ENCODE data around the gene ADAM23. TPM values are rescaled to one million over a fixed set of nuclear protein-coding genes. Genes with fewer than 3 reads are reported as not detected.

ADAM23 gene
- total RNA-seq, 1 experiment from 2014 or later = not detected

DNA sequence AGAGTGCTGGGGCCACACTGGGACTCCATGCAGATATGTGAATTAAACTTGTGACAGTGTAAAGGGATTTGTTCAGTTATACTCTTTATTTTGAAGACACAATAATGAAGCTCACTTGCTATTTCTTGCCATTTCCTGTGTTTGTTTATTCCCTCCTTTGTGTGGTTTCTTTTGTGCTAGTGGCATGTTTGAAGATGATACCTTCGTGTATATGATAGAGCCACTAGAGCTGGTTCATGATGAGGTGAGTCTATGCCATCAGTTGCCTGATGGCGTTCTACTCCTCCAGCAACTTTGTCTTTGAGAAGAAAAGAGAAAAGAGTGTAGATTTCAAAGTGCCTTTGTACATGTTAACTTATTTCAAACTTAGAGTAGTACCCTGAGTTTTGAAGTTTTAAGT lies 99.7 kb downstream of the ADAM23 start:
- H3K27me3 ChIP-seq (ENCODE audit: low read length) = no peaks in the 10 kb centered on the region
- no peaks in the 10 kb centered on the region for H3K79me2 ChIP-seq (ENCODE audit: low read length)
- H2AFZ ChIP-seq (ENCODE audit: low read length) = no peak overlapping the region
- no peak overlapping the region for H3K4me3 ChIP-seq (ENCODE audit: low read length)
- no peaks in the 10 kb centered on the region for H3K9me2 ChIP-seq (replicated peaks; ENCODE audit: insufficient read depth, low read length)
- H4K20me1 ChIP-seq (ENCODE audit: insufficient read depth, low read depth, low read length) = no peaks in the 10 kb centered on the region
- no peaks in the 10 kb centered on the region for H3K36me3 ChIP-seq (ENCODE audit: insufficient read depth, low read length)
- H3K9ac ChIP-seq (ENCODE audit: low read length) = no peak overlapping the region
- H3K4me1 ChIP-seq (ENCODE audit: low read length) = no peaks in the 10 kb centered on the region
- no peaks in the 10 kb centered on the region for H3K9me3 ChIP-seq (ENCODE audit: low read length)
- DNase-seq = no peak
- no peak overlapping the region for H3K4me2 ChIP-seq (ENCODE audit: low read depth, low read length, poor library complexity, severe bottlenecking)
- H3K27ac ChIP-seq (ENCODE audit: low read length) = no peak overlapping the region

- H3K27ac ChIP-seq (ENCODE audit: low read length) = no peak overlapping the region
- no peaks in the 10 kb centered on the region for H3K79me2 ChIP-seq (ENCODE audit: low read length)
Observed at GRCh38 chr2:206548383-206548782, 105.1 kb downstream of the ADAM23 start.

DNA sequence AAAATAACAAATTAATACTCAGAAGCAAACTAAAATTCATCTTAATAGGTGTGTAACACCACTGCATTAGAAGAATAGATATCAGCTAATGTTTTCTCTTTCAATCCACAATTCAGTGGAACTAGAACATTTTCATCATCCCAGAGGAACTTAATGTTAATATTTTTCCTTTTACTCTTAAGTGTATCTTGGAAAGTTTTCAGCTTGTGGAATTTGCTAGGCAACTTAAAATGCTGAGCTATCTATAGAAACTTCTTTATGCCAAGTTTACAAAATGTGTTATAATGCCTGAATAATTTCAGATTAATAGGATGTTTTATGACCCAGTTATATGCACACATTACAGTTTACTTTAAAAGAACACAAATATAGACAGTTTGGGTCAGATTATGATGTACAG lies 112.4 kb downstream of the ADAM23 start:
- Histone ChIP-seq H3K9ac (ENCODE audit: low read length) (no peak overlapping the region), H3K27me3 (ENCODE audit: low read length) (no peaks in the 10 kb centered on the region), H4K20me1 (ENCODE audit: insufficient read depth, low read depth, low read length) (no peaks in the 10 kb centered on the region), H3K4me2 (ENCODE audit: low read depth, low read length, poor library complexity, severe bottlenecking) (no peak overlapping the region), H2AFZ (ENCODE audit: low read length) (no peak overlapping the region), H3K9me3 (ENCODE audit: low read length) (no peaks in the 10 kb centered on the region), H3K4me1 (ENCODE audit: low read length) (no peaks in the 10 kb centered on the region), H3K4me3 (ENCODE audit: low read length) (no peak overlapping the region), H3K79me2 (ENCODE audit: low read length) (no peaks in the 10 kb centered on the region), H3K27ac (ENCODE audit: low read length) (no peak overlapping the region), H3K36me3 (ENCODE audit: insufficient read depth, low read length) (no peaks in the 10 kb centered on the region), H3K9me2 (replicated peaks; ENCODE audit: insufficient read depth, low read length) (no peaks in the 10 kb centered on the region)
- DNase-seq = no peak

More at GRCh38 chr2:206548383-206548782, 105.1 kb downstream of the ADAM23 start:
- no peak overlapping the region for H3K4me2 ChIP-seq (ENCODE audit: low read depth, low read length, poor library complexity, severe bottlenecking)
- no peaks in the 10 kb centered on the region for H3K36me3 ChIP-seq (ENCODE audit: insufficient read depth, low read length)
- H2AFZ ChIP-seq (ENCODE audit: low read length) = no peak overlapping the region
- no peak overlapping the region for H3K4me3 ChIP-seq (ENCODE audit: low read length)
- no peaks in the 10 kb centered on the region for H4K20me1 ChIP-seq (ENCODE audit: insufficient read depth, low read depth, low read length)
- H3K27me3 ChIP-seq (ENCODE audit: low read length) = no peaks in the 10 kb centered on the region
- H3K9me2 ChIP-seq (replicated peaks; ENCODE audit: insufficient read depth, low read length) = no peaks in the 10 kb centered on the region
- no peak for DNase-seq
- no peak overlapping the region for H3K9ac ChIP-seq (ENCODE audit: low read length)
- H3K4me1 ChIP-seq (ENCODE audit: low read length) = no peaks in the 10 kb centered on the region
- no peaks in the 10 kb centered on the region for H3K9me3 ChIP-seq (ENCODE audit: low read length)

- Histone ChIP-seq H4K20me1 (ENCODE audit: insufficient read depth, low read depth, low read length) (no peaks in the 10 kb centered on the region), H3K27me3 (ENCODE audit: low read length) (no peaks in the 10 kb centered on the region), H3K4me3 (ENCODE audit: low read length) (no peak overlapping the region), H3K9ac (ENCODE audit: low read length) (no peak overlapping the region), H3K27ac (ENCODE audit: low read length) (no peak overlapping the region), H3K9me2 (replicated peaks; ENCODE audit: insufficient read depth, low read length) (no peaks in the 10 kb centered on the region), H3K36me3 (ENCODE audit: insufficient read depth, low read length) (no peaks in the 10 kb centered on the region), H3K4me2 (ENCODE audit: low read depth, low read length, poor library complexity, severe bottlenecking) (no peak overlapping the region), H3K79me2 (ENCODE audit: low read length) (no peaks in the 10 kb centered on the region), H2AFZ (ENCODE audit: low read length) (no peak overlapping the region), H3K9me3 (ENCODE audit: low read length) (no peaks in the 10 kb centered on the region), H3K4me1 (ENCODE audit: low read length) (no peaks in the 10 kb centered on the region)
- DNase-seq = peak; percentile 71
Observed at GRCh38 chr2:206556357-206556949, 113.1 kb downstream of the ADAM23 start.

DNA sequence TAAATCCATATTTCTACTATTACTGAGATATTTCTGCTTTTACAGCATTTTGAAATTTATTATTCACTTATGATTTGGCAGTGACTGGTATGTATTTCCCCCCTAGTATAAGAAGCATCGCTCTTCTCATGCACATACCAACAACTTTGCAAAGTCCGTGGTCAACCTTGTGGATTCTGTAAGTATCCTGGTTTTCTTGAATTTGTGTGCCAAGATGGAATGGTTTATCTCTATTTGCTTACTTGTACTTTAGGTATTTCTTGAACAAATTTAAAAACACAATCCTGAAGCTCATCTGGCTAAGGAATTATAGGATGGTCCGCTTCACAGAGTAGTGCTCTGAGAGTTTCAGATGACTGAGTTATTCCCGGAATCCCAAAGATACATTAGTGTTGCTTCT lies 114.0 kb downstream of the ADAM23 start:
- Histone ChIP-seq H3K4me2 (ENCODE audit: low read depth, low read length, poor library complexity, severe bottlenecking) (no peak overlapping the region), H3K4me1 (ENCODE audit: low read length) (no peaks in the 10 kb centered on the region), H3K9ac (ENCODE audit: low read length) (no peak overlapping the region), H3K27me3 (ENCODE audit: low read length) (no peaks in the 10 kb centered on the region), H3K27ac (ENCODE audit: low read length) (no peak overlapping the region), H3K36me3 (ENCODE audit: insufficient read depth, low read length) (no peaks in the 10 kb centered on the region), H3K4me3 (ENCODE audit: low read length) (no peak overlapping the region), H3K79me2 (ENCODE audit: low read length) (no peaks in the 10 kb centered on the region), H3K9me3 (ENCODE audit: low read length) (no peaks in the 10 kb centered on the region), H3K9me2 (replicated peaks; ENCODE audit: insufficient read depth, low read length) (no peaks in the 10 kb centered on the region), H4K20me1 (ENCODE audit: insufficient read depth, low read depth, low read length) (no peaks in the 10 kb centered on the region), H2AFZ (ENCODE audit: low read length) (no peak overlapping the region)
- DNase-seq = no peak

- Histone ChIP-seq H2AFZ (ENCODE audit: low read length) (no peak overlapping the region), H3K4me1 (ENCODE audit: low read length) (no peaks in the 10 kb centered on the region)
Observed at GRCh38 chr2:206558492-206558891, 115.2 kb downstream of the ADAM23 start.

GRCh38 chr2:206561962-206562361 lies 118.6 kb downstream of the ADAM23 start:
- Histone ChIP-seq H3K4me2 (ENCODE audit: low read depth, low read length, poor library complexity, severe bottlenecking) (no peak overlapping the region), H3K9me3 (ENCODE audit: low read length) (no peaks in the 10 kb centered on the region), H3K36me3 (ENCODE audit: insufficient read depth, low read length) (no peaks in the 10 kb centered on the region), H3K9me2 (replicated peaks; ENCODE audit: insufficient read depth, low read length) (no peaks in the 10 kb centered on the region), H2AFZ (ENCODE audit: low read length) (no peak overlapping the region), H4K20me1 (ENCODE audit: insufficient read depth, low read depth, low read length) (no peaks in the 10 kb centered on the region), H3K4me1 (ENCODE audit: low read length) (no peaks in the 10 kb centered on the region), H3K4me3 (ENCODE audit: low read length) (no peak overlapping the region), H3K27ac (ENCODE audit: low read length) (no peak overlapping the region), H3K79me2 (ENCODE audit: low read length) (no peaks in the 10 kb centered on the region), H3K27me3 (ENCODE audit: low read length) (no peaks in the 10 kb centered on the region), H3K9ac (ENCODE audit: low read length) (no peak overlapping the region)
- DNase-seq = no peak

More at GRCh38 chr2:206558492-206558891, 115.2 kb downstream of the ADAM23 start:
- Histone ChIP-seq H3K36me3 (ENCODE audit: insufficient read depth, low read length) (no peaks in the 10 kb centered on the region), H3K9ac (ENCODE audit: low read length) (no peak overlapping the region), H4K20me1 (ENCODE audit: insufficient read depth, low read depth, low read length) (no peaks in the 10 kb centered on the region), H3K27me3 (ENCODE audit: low read length) (no peaks in the 10 kb centered on the region), H3K9me3 (ENCODE audit: low read length) (no peaks in the 10 kb centered on the region), H3K4me3 (ENCODE audit: low read length) (no peak overlapping the region), H3K27ac (ENCODE audit: low read length) (no peak overlapping the region), H3K79me2 (ENCODE audit: low read length) (no peaks in the 10 kb centered on the region), H3K4me2 (ENCODE audit: low read depth, low read length, poor library complexity, severe bottlenecking) (no peak overlapping the region), H3K9me2 (replicated peaks; ENCODE audit: insufficient read depth, low read length) (no peaks in the 10 kb centered on the region)
- no peak for DNase-seq

DNA sequence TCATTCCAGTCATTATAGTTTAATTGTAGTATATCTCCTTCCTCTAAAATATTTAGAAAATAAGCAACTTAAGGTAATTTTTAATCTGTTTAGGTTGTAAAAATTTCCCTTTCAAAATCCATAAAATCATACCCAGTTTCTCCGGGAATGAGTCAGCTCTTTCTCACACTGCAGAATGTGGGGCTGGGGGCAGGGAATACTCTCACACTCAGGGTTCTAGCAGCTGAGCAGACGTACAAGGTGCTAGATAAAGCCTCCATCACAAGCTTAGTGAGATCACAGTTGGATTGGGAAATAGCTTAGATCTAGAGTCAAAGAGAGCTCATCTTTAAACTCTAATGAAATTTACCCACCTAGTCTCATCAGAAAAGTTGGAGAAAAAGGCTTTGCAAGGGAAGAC lies 119.0 kb downstream of the ADAM23 start:
- Histone ChIP-seq H3K4me1 (ENCODE audit: low read length) (no peaks in the 10 kb centered on the region), H3K27me3 (ENCODE audit: low read length) (no peaks in the 10 kb centered on the region)

More for the DNA sequence above, 119.0 kb downstream of the ADAM23 start:
- Histone ChIP-seq H3K9me3 (ENCODE audit: low read length) (no peaks in the 10 kb centered on the region), H3K4me2 (ENCODE audit: low read depth, low read length, poor library complexity, severe bottlenecking) (no peak overlapping the region), H3K36me3 (ENCODE audit: insufficient read depth, low read length) (no peaks in the 10 kb centered on the region), H3K79me2 (ENCODE audit: low read length) (no peaks in the 10 kb centered on the region), H3K27ac (ENCODE audit: low read length) (no peak overlapping the region), H3K9ac (ENCODE audit: low read length) (no peak overlapping the region), H3K4me3 (ENCODE audit: low read length) (no peak overlapping the region), H2AFZ (ENCODE audit: low read length) (no peak overlapping the region), H4K20me1 (ENCODE audit: insufficient read depth, low read depth, low read length) (no peaks in the 10 kb centered on the region), H3K9me2 (replicated peaks; ENCODE audit: insufficient read depth, low read length) (no peaks in the 10 kb centered on the region)
- DNase-seq = no peak
